HG03045 (cell line): Measurements from ENCODE around the gene SUPT3H.

Experiments
- ATAC-seq: cut with Tn5 transposase; IDR thresholded peaks from one replicate; pipeline ENCODE4 v1.9.1; 2021; ENCODE audit warnings: mild to moderate bottlenecking, moderate library complexity; ENCODE audit not compliant: unreplicated experiment

Gene SUPT3H

GRCh38 chr6:44967481-44967880, 410.3 kb downstream of the SUPT3H start:
- ATAC-seq: no peak

- no peak for ATAC-seq
Measured at GRCh38 chr6:44966449-44967092, 411.2 kb downstream of the SUPT3H start.

GRCh38 chr6:44965708-44966107, 412.0 kb downstream of the SUPT3H start:
- no peak for ATAC-seq

GRCh38 chr6:44960898-44961297, 416.8 kb downstream of the SUPT3H start:
- no peak for ATAC-seq

DNA sequence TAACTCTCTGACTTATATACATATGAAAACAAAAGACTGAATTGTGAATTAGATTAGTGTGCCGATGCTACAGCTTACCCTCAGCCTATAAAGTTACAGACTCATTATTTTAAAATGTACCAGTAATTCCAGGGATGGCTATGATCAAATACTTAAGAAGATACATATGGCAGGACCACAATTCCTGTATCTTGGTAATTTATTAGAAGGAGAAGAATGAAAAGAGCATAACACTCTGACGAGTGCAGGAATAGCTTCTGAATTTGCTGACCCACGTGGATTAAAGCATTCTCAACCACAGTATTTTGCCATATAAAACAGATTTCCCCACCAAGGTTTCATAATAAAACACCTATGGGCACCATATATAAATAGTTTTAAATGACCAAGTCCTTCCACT, 418.1 kb downstream of the SUPT3H start:
- no peak for ATAC-seq

GRCh38 chr6:44957156-44957555, 420.6 kb downstream of the SUPT3H start:
- no peak for ATAC-seq

GRCh38 chr6:44956396-44956795, 421.3 kb downstream of the SUPT3H start:
- no peak for ATAC-seq

DNA sequence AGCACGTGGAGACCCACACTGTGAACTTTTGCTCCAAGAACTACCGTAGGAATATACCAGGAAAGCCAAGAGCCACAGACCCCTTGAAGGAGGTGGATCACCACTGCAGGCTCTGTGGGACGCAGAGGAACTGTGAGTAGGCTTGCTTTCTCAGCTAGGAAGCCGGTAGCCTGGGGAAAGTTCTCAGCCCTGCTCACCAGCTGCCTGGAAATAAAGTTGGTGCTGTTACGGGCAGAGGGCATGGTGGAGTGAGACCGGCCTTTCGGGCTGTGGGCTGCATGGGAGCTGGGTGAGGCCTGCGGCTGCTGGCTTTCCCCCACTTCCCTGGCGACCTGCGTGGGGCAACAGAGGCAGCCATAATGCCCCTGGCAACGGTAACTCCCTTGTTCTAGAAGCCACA, 422.6 kb downstream of the SUPT3H start:
- ATAC-seq: no peak

DNA sequence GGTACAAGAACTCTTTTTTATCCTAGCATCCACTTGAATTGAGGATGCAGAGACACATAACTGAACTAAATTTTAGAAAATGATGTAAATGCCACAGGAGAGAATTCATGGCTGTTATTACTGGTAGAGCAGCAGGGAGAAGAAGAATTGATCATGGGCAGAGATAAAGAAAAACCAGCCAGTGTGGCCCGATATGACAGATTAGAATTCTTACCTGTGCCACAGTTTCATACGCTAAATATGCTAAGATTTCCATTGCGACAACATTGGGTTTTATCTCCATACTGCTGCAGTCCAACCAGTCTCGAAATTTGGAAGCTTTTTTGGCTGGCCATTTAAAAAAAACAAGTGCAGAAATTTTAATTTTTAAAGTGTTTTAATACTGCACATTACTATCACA, 423.5 kb downstream of the SUPT3H start:
- ATAC-seq: no peak

DNA sequence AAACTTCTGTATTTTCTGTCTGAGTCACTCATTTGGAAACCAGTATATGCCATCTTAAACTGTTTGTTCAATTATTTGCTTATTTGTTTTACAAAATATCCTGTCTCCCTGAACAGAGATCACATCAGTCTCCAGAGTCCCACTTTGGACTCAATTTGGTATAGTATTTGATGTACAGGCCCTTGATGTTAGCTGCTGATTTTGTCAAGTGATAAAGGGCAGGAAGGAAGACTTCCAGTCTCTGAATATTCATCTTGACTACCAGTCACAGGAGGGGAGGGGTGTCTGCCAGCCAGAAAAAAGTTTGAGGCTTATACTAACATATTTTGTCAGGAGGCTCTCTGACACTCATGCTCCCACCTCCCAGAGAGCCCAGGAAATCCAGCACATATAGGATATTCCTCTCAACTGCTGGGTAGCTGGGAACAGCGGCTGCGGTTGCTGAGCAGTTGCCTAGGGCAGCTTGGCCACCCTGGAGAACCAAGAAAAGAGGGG, 426.4 kb downstream of the SUPT3H start:
- ATAC-seq: no peak

- no peak for ATAC-seq
Measured at GRCh38 chr6:44949596-44950201, 428.0 kb downstream of the SUPT3H start.

DNA sequence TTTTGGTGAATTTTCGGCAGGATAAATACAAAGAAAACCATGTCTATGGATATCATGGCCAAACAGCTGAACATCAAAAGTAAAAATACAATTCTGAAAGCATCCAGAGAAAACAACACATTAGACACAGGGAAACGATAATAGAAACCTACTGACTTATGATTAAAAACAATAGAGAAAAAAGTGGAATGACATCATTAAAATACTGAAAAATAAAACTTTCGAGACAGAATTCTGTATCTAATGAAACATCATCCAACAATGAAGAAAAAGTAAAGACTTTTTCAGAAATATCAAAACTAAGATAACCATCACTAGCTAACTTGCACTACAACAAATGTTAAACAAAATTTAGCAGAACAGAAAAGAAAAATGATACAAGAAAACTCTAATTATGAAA, 434.2 kb downstream of the SUPT3H start:
- no peak for ATAC-seq

DNA sequence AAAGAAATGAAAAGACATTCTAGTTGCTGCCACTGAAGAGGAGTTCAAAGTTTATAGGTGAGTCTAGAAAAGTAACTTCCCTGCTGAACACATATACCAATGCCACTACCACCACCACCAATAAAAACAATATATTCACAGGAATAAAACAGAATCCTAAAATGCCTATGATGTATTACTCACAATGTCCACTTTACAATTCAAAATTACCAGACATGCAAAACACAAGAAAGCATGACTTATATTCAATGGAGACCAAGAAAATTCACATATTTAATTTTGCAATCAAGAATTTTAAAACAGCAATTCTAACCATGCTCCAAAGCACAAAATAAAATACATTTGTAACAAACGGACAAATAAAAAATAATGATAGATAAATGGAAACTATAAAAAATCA, 434.9 kb downstream of the SUPT3H start:
- ATAC-seq: no peak

GRCh38 chr6:44942201-44942600, 435.5 kb downstream of the SUPT3H start:
- ATAC-seq: no peak

- no peak for ATAC-seq
Measured at GRCh38 chr6:44940367-44940766, 437.4 kb downstream of the SUPT3H start.

DNA sequence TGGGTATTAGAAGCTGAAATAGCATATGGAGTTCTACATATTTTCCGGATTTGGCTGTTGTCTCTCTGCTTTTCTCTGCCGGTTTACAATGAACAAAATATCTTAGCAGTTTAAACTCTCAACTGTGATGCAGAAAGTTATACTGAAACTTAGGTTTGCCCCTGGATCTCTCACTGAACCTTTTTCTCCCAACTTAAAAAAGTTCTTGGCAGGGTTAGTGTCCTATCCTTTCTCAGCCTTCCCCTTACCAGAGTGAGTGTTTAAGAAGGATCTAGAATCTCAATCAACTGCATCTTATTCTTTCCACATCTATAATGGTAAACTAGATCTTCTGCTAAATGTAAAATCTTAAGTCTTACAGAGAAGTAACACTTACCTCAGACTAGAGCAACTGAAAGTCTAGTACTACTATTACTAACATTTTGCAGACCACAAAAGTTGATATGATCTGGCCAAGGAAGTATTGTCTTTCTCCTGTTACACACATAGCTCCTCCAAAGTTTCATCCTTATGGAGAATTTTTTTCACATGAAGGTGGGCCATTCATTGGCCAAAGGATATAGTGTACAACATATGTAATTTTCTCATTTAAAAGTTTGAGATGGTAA, 441.9 kb downstream of the SUPT3H start:
- no peak for ATAC-seq

DNA sequence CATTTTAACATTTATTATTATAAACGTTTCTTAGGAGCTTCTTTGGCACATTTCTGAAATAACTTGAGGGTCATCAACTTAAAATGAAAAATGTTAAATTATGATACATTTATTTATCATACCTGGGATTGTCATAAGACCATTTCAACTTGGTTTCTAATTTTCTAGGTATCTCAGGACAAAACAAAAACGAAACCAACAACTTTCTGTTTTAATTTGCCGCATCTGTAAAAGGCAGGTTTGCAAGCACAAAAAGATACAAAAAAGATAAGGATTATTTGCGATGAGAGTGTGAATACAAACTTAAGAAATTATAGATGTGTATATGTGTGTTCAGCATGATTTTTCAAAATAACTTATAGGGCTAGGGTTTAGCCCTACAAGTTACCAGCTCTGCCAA, 444.6 kb downstream of the SUPT3H start:
- no peak for ATAC-seq

DNA sequence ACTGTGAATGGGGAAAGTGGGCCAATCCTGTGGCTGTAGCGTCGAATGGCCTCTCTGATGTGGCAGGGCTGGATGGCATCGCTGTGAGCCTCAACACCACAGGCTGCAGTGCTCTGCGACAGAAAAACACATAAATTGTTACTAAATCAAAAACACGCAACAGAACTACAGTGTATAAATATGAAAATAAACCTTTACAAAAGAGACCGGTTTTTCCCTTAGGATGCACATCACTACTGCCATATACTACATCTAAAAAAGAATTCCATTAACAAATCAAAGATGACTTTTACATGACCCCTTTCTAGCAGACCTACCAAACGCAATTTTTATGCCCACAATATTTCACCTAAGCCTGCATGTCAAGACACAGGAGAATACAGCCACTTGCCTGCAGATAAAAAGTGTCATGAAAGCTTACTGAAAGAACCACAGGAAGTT, 445.1 kb downstream of the SUPT3H start:
- no peak for ATAC-seq

DNA sequence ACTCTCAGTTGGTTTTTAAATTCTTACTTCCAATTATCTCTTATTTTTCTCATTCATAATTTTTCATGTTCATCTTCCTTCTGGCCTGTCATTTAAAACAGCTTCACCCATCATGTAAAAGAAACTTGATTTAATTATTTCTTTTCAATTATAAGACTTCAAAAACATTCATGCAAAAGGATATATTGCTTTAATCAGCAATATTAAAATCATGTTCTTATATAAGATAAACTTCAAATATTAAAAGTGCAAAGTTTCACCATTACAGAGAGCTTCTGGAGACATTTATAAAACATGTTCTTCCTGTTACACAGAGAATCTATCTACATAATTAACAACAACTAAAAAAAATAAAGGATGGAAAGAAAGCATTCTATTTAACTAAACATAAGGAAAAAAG, 446.3 kb downstream of the SUPT3H start:
- no peak for ATAC-seq

- no peak for ATAC-seq
Measured at GRCh38 chr6:44926556-44926955, 451.2 kb downstream of the SUPT3H start.

- ATAC-seq: no peak
Measured at GRCh38 chr6:44925100-44925739, 452.5 kb downstream of the SUPT3H start.

DNA sequence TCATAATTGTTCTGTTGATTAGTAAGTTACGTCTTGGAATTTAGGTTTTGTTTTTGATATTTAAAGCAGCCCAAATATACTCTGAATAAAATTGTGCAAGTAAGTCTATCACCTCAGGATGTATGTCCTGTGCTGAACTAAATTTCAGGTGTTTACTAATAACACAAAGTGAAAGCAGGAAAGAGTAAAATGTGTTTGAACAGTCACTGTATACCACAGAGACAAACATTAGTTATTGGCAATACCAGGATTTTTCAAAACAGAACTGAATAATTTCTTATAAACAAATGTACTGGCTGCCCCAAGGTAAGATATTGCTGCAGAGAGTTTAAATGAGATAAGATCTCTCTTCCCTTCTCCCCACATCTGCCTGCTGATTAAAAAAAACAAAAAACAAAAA, 454.3 kb downstream of the SUPT3H start:
- no peak for ATAC-seq
